ENCODE results near the gene ADSS2.

The ADSS2 gene

DNA sequence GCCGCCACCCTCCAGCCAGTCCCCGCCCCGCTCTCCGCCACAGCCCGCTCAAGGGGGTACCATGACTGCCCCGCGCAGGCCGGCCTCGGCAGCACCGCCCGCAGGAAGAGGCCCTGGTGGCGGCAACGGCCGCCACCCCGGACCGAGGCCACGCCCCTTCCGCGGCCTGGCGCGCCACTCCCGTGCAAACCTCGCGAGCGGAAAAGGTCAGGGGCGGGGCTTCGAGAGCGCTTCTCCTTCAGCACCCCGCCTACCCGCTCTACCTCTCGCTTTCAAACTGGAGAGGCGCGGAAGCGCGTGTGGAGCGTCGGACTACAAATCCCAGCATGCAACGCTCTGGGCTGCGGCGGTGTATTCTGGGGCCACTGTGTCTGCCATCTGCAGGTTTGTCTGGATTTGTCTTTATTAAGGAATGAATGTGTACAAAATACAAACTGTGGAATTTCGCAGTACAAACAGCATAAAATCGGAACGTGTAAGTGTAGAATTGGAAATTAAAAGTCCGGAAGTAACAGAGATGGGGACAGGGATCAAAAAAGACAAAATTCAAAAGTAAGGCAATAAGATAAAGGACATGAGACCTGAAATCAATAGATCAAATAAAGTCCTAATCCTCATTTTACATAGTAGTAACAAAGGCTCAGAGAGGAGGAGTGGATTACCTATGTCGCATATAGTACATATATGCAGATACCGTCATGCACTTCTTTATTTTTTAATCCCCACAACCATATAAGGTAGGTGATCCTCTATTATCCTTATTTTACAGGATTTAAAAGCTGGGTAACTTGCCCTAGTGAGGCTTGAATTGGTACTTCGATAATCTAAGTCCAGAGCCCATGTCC, 464 bp upstream of the ADSS2 start:
- DNase-seq (ENCODE audit: extremely low spot score): peak; percentile 97
- TF ChIP-seq, protein P1, sequence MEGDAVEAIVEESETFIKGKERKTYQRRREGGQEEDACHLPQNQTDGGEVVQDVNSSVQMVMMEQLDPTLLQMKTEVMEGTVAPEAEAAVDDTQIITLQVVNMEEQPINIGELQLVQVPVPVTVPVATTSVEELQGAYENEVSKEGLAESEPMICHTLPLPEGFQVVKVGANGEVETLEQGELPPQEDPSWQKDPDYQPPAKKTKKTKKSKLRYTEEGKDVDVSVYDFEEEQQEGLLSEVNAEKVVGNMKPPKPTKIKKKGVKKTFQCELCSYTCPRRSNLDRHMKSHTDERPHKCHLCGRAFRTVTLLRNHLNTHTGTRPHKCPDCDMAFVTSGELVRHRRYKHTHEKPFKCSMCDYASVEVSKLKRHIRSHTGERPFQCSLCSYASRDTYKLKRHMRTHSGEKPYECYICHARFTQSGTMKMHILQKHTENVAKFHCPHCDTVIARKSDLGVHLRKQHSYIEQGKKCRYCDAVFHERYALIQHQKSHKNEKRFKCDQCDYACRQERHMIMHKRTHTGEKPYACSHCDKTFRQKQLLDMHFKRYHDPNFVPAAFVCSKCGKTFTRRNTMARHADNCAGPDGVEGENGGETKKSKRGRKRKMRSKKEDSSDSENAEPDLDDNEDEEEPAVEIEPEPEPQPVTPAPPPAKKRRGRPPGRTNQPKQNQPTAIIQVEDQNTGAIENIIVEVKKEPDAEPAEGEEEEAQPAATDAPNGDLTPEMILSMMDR (IDR thresholded peaks at IDR 0.05; ENCODE audit: control extremely low read depth, extremely low read depth, low read depth, missing control alignments): peak; percentile 61
- ChIA-PET CTCF (no interaction called here), POLR2A (no interaction called here)

DNA sequence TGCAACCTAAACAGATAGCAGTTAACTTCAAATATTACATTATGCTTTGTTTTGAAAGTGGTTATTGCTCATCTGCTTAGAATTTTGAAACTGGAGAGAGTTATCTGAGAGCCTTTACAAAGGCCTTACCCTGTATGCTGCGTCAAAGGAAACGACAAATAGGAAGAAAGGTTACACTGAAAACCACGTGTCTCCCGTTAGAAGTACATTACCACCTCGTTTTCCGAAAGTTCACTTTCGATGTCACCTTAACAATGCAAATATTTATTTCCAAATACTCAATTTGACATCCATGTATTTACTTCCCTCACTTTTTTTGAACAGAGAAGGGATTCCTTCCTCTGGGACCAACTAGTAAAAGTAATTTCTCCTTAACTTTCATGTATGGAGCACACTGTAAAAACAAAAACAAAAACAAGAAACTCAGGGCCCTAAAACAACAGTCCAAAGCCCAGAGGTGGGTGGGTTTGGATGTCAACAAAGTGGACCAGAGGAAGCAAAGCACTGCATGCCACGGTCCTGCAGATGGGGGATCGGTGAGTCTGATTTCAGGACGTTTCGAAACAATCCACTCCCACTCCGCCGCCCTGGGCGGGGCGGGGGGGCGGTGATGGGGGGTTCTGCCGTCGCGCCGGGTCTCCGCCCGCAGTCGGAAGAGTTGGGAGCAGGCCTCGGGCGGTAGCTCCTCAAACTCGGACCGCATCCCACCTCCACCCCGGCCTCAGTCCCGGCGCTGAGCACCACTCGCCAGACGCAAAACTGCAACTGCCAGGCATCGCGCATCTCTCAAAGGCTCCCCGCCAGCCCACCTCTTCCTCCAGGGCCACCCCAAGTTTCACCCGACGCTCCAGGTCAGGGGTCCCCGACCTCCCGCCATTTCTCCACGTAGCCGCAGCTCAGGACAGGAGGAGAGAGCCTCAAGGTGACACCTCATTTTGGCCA, 841 bp downstream of the ADSS2 start:
- peak; percentile 30 for DNase-seq (ENCODE audit: extremely low spot score)
- ChIA-PET CTCF (interaction anchor here (0.8 kb wide), 1 partner anchor 152 kb away, joined by 3 read pairs; no protein-coding TSS in a partner anchor), POLR2A (interaction anchor here (0.9 kb wide), 1 partner anchor 384 kb away, joined by 3 read pairs; no protein-coding TSS in a partner anchor)
- TF ChIP-seq, protein P1 (IDR thresholded peaks at IDR 0.05; ENCODE audit: control extremely low read depth, extremely low read depth, low read depth, missing control alignments): no peak

DNA sequence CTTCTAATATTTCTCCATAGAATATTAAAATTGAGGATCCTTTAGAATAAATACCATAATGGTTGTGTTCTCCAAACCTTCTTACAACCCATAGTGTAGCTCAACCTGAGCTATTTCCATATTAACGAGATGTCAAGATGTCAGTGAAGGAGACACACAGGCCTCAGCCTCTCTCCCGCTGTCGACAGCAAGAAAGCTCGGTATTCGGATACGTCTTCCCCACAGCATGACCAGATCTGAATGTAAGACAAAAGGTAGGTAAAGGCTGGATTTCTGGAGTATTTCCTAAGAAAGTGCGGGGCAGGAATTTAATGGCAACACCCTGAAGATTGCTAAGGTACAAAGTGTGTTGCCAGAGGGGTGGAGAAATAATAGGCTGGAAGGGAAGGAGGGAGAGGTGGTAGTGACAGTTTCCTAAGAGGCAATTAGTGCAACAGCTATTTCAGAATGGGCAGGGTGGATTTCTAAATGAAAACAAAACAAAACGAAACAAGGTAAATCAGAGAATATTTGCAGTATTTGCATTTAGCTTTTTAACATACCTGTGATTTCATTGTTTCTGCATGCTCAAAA, 1.7 kb downstream of the ADSS2 start:
- ChIA-PET CTCF (interaction anchor here (0.8 kb wide), 1 partner anchor 151 kb away, joined by 3 read pairs; no protein-coding TSS in a partner anchor), POLR2A (no interaction called here)
- TF ChIP-seq, protein P1 (IDR thresholded peaks at IDR 0.05; ENCODE audit: control extremely low read depth, extremely low read depth, low read depth, missing control alignments): no peak
- DNase-seq (ENCODE audit: extremely low spot score): no peak

DNA sequence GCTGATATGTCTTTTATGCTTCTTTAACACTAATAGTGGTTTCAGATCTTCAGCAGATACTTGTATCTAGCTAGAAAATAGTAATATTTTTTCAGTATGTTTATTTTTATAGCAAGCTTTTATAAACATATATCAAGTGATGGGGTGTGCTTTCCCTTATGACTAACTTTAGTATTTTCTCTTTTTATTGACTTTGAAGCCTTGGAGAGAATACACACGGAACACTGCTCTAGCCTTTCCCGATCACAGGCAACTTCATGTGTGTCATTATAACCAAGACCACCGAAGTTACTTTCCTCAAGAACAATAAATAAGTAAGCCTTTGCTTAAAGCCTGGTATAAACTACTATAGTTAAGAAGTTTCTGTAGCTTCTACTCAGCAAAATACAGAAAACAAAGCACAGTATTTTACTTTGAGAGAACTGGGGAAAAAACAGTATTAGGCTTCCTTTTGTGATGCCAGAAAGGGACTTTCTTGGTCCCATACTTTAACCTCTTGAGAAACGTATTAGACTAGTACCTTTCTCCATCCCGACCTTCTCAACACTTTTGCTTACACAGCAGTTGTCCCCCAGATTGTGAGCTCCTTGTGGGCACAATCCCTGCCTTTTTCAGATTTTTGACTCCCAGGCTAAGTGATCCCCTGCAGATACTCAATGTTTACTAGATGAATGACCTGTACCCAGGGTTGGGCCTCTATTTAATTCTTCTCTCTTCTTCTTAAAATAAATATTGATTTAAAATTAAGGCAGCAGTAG, 3.3 kb downstream of the ADSS2 start:
- TF ChIP-seq, protein P1 (IDR thresholded peaks at IDR 0.05; ENCODE audit: control extremely low read depth, extremely low read depth, low read depth, missing control alignments): no peak
- no peak for DNase-seq (ENCODE audit: extremely low spot score)
- ChIA-PET POLR2A (no interaction called here), CTCF (interaction anchor here (3.2 kb wide), 1 partner anchor 33 kb away, joined by 9 read pairs; no protein-coding TSS in a partner anchor)

DNA sequence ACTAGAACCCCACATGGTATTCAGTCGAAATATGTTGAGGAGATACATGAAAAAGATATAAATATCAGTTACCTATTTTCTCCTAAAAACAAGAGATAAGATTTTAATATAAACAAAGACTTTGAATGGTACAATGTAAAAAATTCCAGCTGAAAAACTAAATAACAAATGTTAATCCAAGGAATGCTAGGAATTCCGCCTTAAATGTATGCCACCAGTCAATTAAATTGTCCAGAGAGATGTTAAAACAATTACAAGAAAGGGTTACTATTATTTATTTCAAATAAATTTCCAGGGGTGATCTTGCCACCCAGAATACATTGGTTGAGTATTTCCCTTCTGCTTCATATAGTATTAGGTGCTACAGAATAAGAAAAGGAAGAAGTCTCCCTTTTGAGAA, 4.2 kb downstream of the ADSS2 start:
- TF ChIP-seq, protein P1 (IDR thresholded peaks at IDR 0.05; ENCODE audit: control extremely low read depth, extremely low read depth, low read depth, missing control alignments): no peak
- DNase-seq (ENCODE audit: extremely low spot score): no peak
- ChIA-PET CTCF (interaction anchor here (3.2 kb wide), 1 partner anchor 32 kb away, joined by 9 read pairs; no protein-coding TSS in a partner anchor), POLR2A (no interaction called here)

Measured in GM10248 (cell line).